Measurements from ENCODE around the gene MLLT3. TPM values are rescaled to one million over a fixed set of nuclear protein-coding genes. Genes with fewer than 3 reads are reported as not detected.

Gene MLLT3
- total RNA-seq, 1 donor from 2014 or later: 53.7 TPM

DNA sequence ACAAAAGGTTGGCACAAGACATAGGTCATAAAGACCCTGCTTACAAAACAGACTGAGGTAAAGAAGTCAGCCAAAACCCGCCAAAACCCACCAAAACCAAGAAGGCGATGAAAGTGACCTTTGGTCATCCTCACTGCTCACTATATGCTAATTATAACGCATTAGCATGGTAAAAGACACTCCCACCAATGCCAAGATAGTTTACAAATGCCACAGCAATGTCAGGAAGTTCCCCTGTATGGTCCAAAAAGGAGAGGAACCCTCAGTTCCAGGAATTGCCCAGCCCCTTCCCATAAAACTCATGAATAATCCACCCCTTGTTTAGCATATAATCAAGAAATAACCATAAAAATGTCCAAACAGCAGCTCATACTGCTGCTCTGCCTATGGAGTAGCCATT, 27.7 kb downstream of the MLLT3 start:
- H3K36me3 Mint-ChIP-seq (ENCODE audit: low read depth): peaks cover 8% of the 10 kb centered on the region
- no peaks in the 10 kb centered on the region for H3K27me3 Mint-ChIP-seq (ENCODE audit: low read depth)
- H3K9me3 Mint-ChIP-seq: peaks cover 9% of the 10 kb centered on the region
- no peak overlapping the region for H3K4me3 Mint-ChIP-seq
- TF ChIP-seq, protein P1, sequence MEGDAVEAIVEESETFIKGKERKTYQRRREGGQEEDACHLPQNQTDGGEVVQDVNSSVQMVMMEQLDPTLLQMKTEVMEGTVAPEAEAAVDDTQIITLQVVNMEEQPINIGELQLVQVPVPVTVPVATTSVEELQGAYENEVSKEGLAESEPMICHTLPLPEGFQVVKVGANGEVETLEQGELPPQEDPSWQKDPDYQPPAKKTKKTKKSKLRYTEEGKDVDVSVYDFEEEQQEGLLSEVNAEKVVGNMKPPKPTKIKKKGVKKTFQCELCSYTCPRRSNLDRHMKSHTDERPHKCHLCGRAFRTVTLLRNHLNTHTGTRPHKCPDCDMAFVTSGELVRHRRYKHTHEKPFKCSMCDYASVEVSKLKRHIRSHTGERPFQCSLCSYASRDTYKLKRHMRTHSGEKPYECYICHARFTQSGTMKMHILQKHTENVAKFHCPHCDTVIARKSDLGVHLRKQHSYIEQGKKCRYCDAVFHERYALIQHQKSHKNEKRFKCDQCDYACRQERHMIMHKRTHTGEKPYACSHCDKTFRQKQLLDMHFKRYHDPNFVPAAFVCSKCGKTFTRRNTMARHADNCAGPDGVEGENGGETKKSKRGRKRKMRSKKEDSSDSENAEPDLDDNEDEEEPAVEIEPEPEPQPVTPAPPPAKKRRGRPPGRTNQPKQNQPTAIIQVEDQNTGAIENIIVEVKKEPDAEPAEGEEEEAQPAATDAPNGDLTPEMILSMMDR (conservative IDR thresholded peaks at IDR 0.05): no peak
- DNase-seq (ENCODE audit: low read depth, low spot score): no peak
- no peak overlapping the region for H3K27ac Mint-ChIP-seq (ENCODE audit: unreplicated experiment)
- H3K4me1 Mint-ChIP-seq: no peaks in the 10 kb centered on the region

DNA sequence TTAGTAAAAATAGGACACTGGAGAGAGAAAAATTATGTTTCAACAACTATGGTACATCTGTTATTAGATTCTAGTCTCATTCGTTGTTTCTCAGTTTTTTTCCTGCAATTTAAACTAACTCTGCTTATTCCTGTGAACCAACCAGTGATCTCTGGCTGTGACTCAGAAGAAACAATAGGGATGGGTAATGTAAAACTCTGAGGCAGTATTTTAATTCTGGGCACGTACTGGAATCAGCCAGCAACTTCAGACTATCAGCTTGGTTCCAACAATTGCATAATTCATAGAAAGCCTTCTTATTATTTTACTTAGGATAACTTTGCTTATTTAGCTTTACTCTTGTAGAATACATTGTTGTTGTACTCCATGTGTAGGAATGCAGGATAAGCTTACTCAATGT, 28.8 kb downstream of the MLLT3 start:
- TF ChIP-seq, protein P1 (conservative IDR thresholded peaks at IDR 0.05): no peak
- Mint-ChIP-seq H3K36me3 (ENCODE audit: low read depth) (peaks cover 8% of the 10 kb centered on the region), H3K27me3 (ENCODE audit: low read depth) (no peaks in the 10 kb centered on the region), H3K9me3 (peaks cover 7% of the 10 kb centered on the region), H3K4me1 (no peaks in the 10 kb centered on the region), H3K27ac (ENCODE audit: unreplicated experiment) (no peak overlapping the region), H3K4me3 (no peak overlapping the region)
- DNase-seq (ENCODE audit: low read depth, low spot score): no peak

DNA sequence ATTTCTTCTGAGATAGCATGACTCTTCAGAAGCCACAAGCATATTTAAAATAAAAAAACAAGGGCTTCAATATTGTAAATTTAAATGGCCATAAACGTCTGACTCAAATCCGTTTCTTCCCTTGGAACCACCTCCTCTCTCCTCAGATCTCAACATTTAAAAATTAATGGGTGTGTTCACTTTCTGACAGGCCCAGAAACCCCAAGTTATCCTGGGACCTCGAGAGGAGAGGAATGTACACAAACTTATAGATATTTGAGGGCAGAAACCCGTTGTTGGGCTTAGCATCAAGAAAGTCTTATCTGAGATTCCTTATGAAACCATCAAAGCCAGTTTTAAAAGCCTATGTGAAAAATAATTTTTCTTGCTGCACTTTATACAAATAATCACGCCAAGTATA, 29.2 kb downstream of the MLLT3 start:
- peaks cover 8% of the 10 kb centered on the region for H3K36me3 Mint-ChIP-seq (ENCODE audit: low read depth)

DNA sequence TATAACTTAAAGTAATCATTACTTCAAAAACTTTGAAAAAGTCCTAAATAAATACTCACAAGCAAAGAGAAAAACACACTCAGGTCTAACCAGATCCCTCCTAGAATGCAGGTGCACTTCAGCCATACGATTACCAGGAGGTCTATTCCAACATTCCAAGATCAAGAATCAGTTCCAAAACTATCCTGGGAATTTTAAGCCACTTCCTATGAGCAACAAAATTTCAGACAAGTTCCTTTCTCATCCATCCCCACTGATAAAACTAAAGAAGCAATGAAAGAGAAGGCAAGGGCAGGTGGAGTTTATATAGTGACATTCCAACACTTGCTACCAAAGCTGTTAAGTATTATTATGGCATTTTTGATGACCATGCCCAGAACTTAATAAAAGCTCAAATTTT, 29.6 kb downstream of the MLLT3 start:
- Mint-ChIP-seq H3K9me3 (peaks cover 7% of the 10 kb centered on the region), H3K4me1 (no peaks in the 10 kb centered on the region), H3K4me3 (no peak overlapping the region), H3K27me3 (ENCODE audit: low read depth) (no peaks in the 10 kb centered on the region), H3K27ac (ENCODE audit: unreplicated experiment) (no peak overlapping the region), H3K36me3 (ENCODE audit: low read depth) (peaks cover 8% of the 10 kb centered on the region)
- DNase-seq (ENCODE audit: low read depth, low spot score): no peak
- TF ChIP-seq, protein P1 (conservative IDR thresholded peaks at IDR 0.05): no peak

More for the DNA sequence above, 29.2 kb downstream of the MLLT3 start:
- no peak overlapping the region for H3K4me3 Mint-ChIP-seq
- no peaks in the 10 kb centered on the region for H3K27me3 Mint-ChIP-seq (ENCODE audit: low read depth)
- no peak for DNase-seq (ENCODE audit: low read depth, low spot score)
- peaks cover 7% of the 10 kb centered on the region for H3K9me3 Mint-ChIP-seq
- H3K4me1 Mint-ChIP-seq: no peaks in the 10 kb centered on the region
- TF ChIP-seq, protein P1 (conservative IDR thresholded peaks at IDR 0.05): no peak
- no peak overlapping the region for H3K27ac Mint-ChIP-seq (ENCODE audit: unreplicated experiment)

DNA sequence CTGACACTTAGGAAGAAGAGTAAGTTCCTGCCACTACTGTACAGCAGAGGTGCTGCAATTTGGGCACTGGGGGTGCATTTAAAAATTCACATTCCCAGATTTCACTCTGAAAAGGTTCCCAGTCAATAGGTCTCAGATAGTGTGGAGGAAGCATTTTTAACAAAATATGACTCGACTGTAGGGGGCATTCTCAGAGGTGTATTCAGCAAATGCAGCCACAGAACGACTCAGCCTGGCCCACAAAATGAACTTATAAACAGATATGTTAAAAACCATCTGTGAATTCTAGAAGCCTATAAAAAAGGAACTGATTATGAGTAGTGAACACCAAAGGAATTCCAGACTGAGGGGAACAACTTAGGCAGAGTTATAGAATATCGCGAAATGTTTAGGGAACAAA, 31.1 kb downstream of the MLLT3 start:
- Mint-ChIP-seq H3K27me3 (ENCODE audit: low read depth) (no peaks in the 10 kb centered on the region), H3K36me3 (ENCODE audit: low read depth) (peaks cover 11% of the 10 kb centered on the region), H3K4me3 (no peak overlapping the region), H3K9me3 (peaks cover 7% of the 10 kb centered on the region), H3K4me1 (no peaks in the 10 kb centered on the region), H3K27ac (ENCODE audit: unreplicated experiment) (no peak overlapping the region)
- TF ChIP-seq, protein P1 (conservative IDR thresholded peaks at IDR 0.05): no peak
- DNase-seq (ENCODE audit: low read depth, low spot score): no peak

All from neural crest cell (in vitro differentiated cells).